Measurements from ENCODE around the gene ATF1.
"Not testable (repeated sequence)": the region's sequence is repeated elsewhere in the genome, so short reads cannot be mapped to it uniquely, and the experiment has no call there.

The ATF1 gene

GRCh38 chr12:50753232-50753769 is 10.6 kb upstream of the ATF1 start:
- DNase-seq = no peak

- DNase-seq = peak; percentile 39
These were observed 589 bp downstream of the ATF1 start for GRCh38 chr12:50764286-50765094.

GRCh38 chr12:50765095-50765911 is 1.4 kb downstream of the ATF1 start:
- DNase-seq = peak; percentile 19

GRCh38 chr12:50768391-50768790 is 4.5 kb downstream of the ATF1 start:
- DNase-seq = no peak

GRCh38 chr12:50768813-50769212 is 4.9 kb downstream of the ATF1 start:
- DNase-seq = not testable (repeated sequence)

GRCh38 chr12:50771409-50771808 is 7.5 kb downstream of the ATF1 start:
- no peak for DNase-seq

- no peak for DNase-seq
These were observed 8.6 kb downstream of the ATF1 start for GRCh38 chr12:50772470-50772869.

- DNase-seq = no peak
These were observed 9.0 kb downstream of the ATF1 start for GRCh38 chr12:50772877-50773276.

- no peak for DNase-seq
These were observed 11.3 kb downstream of the ATF1 start for GRCh38 chr12:50775251-50775650.

GRCh38 chr12:50776749-50777728 is 13.1 kb downstream of the ATF1 start:
- DNase-seq = no peak

- no peak for DNase-seq
These were observed 15.0 kb downstream of the ATF1 start for GRCh38 chr12:50778663-50779590.

GRCh38 chr12:50780013-50780412 is 16.1 kb downstream of the ATF1 start:
- DNase-seq = no peak

- no peak for DNase-seq
These were observed 20.6 kb downstream of the ATF1 start for GRCh38 chr12:50784501-50784900.

- DNase-seq = no peak
These were observed 21.6 kb downstream of the ATF1 start for GRCh38 chr12:50785406-50786001.

- DNase-seq = no peak
These were observed 22.8 kb downstream of the ATF1 start for GRCh38 chr12:50786498-50787231.

- DNase-seq = no peak
These were observed 23.7 kb downstream of the ATF1 start for GRCh38 chr12:50787618-50788017.

GRCh38 chr12:50788561-50788960 is 24.7 kb downstream of the ATF1 start:
- DNase-seq = no peak

- DNase-seq = no peak
These were observed 26.2 kb downstream of the ATF1 start for GRCh38 chr12:50790081-50790480.

GRCh38 chr12:50799908-50800307 is 36.0 kb downstream of the ATF1 start:
- DNase-seq = peak; percentile 0

GRCh38 chr12:50803230-50803875 is 39.5 kb downstream of the ATF1 start:
- DNase-seq = no peak

Data from NCI-H1694 treated with DMSO at 0.1 percent for 48 hours (cell line).